Keratinocyte (primary cell): ENCODE results near the gene PTGES2. TPM values are rescaled to one million over a fixed set of nuclear protein-coding genes. Genes with fewer than 3 reads are reported as not detected.

Experiments
- DNase-seq: peaks from one replicate; pipeline ENCODE4 v3.0.0-alpha.2; 2011; ENCODE audit warnings: low read depth, missing footprints, low spot score
- FAIRE-seq: peaks from 2 replicates; lab custom pipeline; 2011; peaks lifted over from hg19 to GRCh38; lab: Jason Lieb, UNC
- H2AFZ ChIP-seq: 2 replicates; pipeline ENCODE4 v1.6.0; 2012; ENCODE audit warnings: low read length, control low read depth, inconsistent platforms; ENCODE audit not compliant: control insufficient read depth
- H3K27ac ChIP-seq: 2 replicates; pipeline ENCODE4 v1.5.1; 2011; ENCODE audit warnings: low read length; ENCODE audit not compliant: control insufficient read depth, insufficient read depth
- H3K27me3 ChIP-seq: 3 replicates; pipeline ENCODE4 v1.6.0; 2011; ENCODE audit warnings: low read length; ENCODE audit not compliant: control insufficient read depth, insufficient read depth; ENCODE audit errors: extremely low read depth
- H3K36me3 ChIP-seq, 2 experiments: 2 replicates in 1 of 2; 3 replicates in 1 of 2; pipeline ENCODE4 v1.5.1; 2011; ENCODE audit warnings: low read length in 2 of 2, mild to moderate bottlenecking in 1 of 2; ENCODE audit not compliant: control insufficient read depth in 2 of 2, insufficient read depth in 2 of 2; ENCODE audit errors: extremely low read depth in 1 of 2
- H3K4me1 ChIP-seq: 3 replicates; pipeline ENCODE4 v1.5.1; 2011; ENCODE audit warnings: low read length; ENCODE audit not compliant: control insufficient read depth, insufficient read depth; ENCODE audit errors: extremely low read depth
- H3K4me2 ChIP-seq: 3 replicates; pipeline ENCODE4 v1.6.0; 2011; ENCODE audit warnings: low read depth, low read length; ENCODE audit not compliant: control insufficient read depth, insufficient read depth; ENCODE audit errors: extremely low read depth
- H3K4me3 ChIP-seq, 3 experiments: fragments of 200-600 bp in 1 of 3; sonication (generic) in 1 of 3; 2 replicates in 2 of 3; 3 replicates in 1 of 3; pipeline ENCODE4 v1.5.1; 2011 to 2016; ENCODE audit warnings: low read length in 3 of 3, mild to moderate bottlenecking in 3 of 3, control low read depth in 2 of 3, inconsistent platforms in 1 of 3, low read depth in 1 of 3, mixed read lengths in 1 of 3, mixed run types in 1 of 3, moderate library complexity in 1 of 3; ENCODE audit not compliant: control insufficient read depth in 2 of 3, insufficient read depth in 2 of 3; ENCODE audit errors: extremely low read depth in 1 of 3
- H3K79me2 ChIP-seq: 2 replicates; pipeline ENCODE4 v1.6.0; 2012; ENCODE audit warnings: low read length; ENCODE audit not compliant: control insufficient read depth, insufficient read depth
- H3K9ac ChIP-seq: 3 replicates; pipeline ENCODE4 v1.6.0; 2011; ENCODE audit warnings: low read length; ENCODE audit not compliant: control insufficient read depth, insufficient read depth; ENCODE audit errors: extremely low read depth
- H3K9me1 ChIP-seq: 3 replicates; pipeline ENCODE4 v1.6.0; 2011; ENCODE audit warnings: low read length; ENCODE audit not compliant: control insufficient read depth, insufficient read depth; ENCODE audit errors: extremely low read depth
- H3K9me3 ChIP-seq: 2 replicates; pipeline ENCODE4 v1.5.1; 2012; ENCODE audit warnings: low read depth, low read length; ENCODE audit not compliant: control insufficient read depth
- H4K20me1 ChIP-seq: 3 replicates; pipeline ENCODE4 v1.6.0; 2011; ENCODE audit warnings: low read length; ENCODE audit not compliant: control insufficient read depth, insufficient read depth; ENCODE audit errors: extremely low read depth
- EZH2 ChIP-seq: IDR thresholded peaks from one replicate; pipeline ENCODE4 v1.6.1; 2012; ENCODE audit warnings: inconsistent platforms, mild to moderate bottlenecking, low read length, moderate library complexity
- dilution Hi-C: fragments of 300-500 bp; cut with MboI; formaldehyde crosslinking; loops from one replicate; pipeline ENCODE4 v1.7.0; 2020; ENCODE audit warnings: low sequenced_read_pairs; ENCODE audit not compliant: extremely low pct_ligation_motif_present
- polyA plus RNA-seq, 5 experiments: library from polyadenylated mRNA; depleted of rRNA in 3 of 5; stranded (reverse) in 3 of 5; stranded (forward) in 1 of 5; unstranded in 1 of 5; fragments of >200 nt; gene quantifications; 1 replicate in 1 of 5; 2 replicates in 3 of 5; 3 replicates in 1 of 5; pipeline versions ENCODE4 v1.2.1 to v1.2.3, GENCODE V29; 2011 to 2012; ENCODE audit warnings: missing spikeins in 2 of 5, low read depth in 1 of 5, low replicate concordance in 1 of 5
- TF ChIP-seq, protein P1 (sequence below), 3 experiments: IDR thresholded peaks in 1 of 3; conservative IDR thresholded peaks in 1 of 3; optimal IDR thresholded peaks in 1 of 3; 2 replicates in 2 of 3; 3 replicates in 1 of 3; pipeline versions ENCODE3 to v1.5.1; 2011; ENCODE audit warnings: low read length in 3 of 3, mild to moderate bottlenecking in 3 of 3, moderate library complexity in 2 of 3, control low read depth in 1 of 3, inconsistent platforms in 1 of 3; ENCODE audit not compliant: insufficient read depth in 2 of 3; ENCODE audit errors: extremely low read depth in 1 of 3

PTGES2 gene
- polyA plus RNA-seq, 1 donor (not counting 4 experiments of a cell fraction or from before 2014, with no cell fraction given), result 68.7 TPM

- Histone ChIP-seq H3K27me3 (no peaks in the 10 kb centered on the region), H3K9me3 (no peaks in the 10 kb centered on the region), H3K4me1 (peaks cover 14% of the 10 kb centered on the region), H3K27ac (no peak overlapping the region), H4K20me1 (peaks cover 3% of the 10 kb centered on the region), H3K79me2 (peaks cover 22% of the 10 kb centered on the region), H3K4me3 (no peak overlapping the region), H3K9ac (no peak overlapping the region), H3K36me3 (peaks cover 20 to 31% of the 10 kb centered on the region in 2 experiments), H3K4me2 (no peak overlapping the region), H3K9me1 (no peaks in the 10 kb centered on the region), H2AFZ (no peak overlapping the region)
- dilution Hi-C loops, result no loop called here
- TF ChIP-seq, protein P1, sequence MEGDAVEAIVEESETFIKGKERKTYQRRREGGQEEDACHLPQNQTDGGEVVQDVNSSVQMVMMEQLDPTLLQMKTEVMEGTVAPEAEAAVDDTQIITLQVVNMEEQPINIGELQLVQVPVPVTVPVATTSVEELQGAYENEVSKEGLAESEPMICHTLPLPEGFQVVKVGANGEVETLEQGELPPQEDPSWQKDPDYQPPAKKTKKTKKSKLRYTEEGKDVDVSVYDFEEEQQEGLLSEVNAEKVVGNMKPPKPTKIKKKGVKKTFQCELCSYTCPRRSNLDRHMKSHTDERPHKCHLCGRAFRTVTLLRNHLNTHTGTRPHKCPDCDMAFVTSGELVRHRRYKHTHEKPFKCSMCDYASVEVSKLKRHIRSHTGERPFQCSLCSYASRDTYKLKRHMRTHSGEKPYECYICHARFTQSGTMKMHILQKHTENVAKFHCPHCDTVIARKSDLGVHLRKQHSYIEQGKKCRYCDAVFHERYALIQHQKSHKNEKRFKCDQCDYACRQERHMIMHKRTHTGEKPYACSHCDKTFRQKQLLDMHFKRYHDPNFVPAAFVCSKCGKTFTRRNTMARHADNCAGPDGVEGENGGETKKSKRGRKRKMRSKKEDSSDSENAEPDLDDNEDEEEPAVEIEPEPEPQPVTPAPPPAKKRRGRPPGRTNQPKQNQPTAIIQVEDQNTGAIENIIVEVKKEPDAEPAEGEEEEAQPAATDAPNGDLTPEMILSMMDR (optimal IDR thresholded peaks at IDR 0.05 in 1 of 3, IDR thresholded peaks at IDR 0.05 in 1 of 3, conservative IDR thresholded peaks at IDR 0.05 in 1 of 3; ENCODE audit: extremely low read depth in 1 of 3, insufficient read depth in 2 of 3, low read length in 3 of 3), result no peak
- no peak for TF ChIP-seq EZH2
- DNase-seq (no peak), FAIRE-seq (no peak)
Observed at GRCh38 chr9:128121924-128122808, 5.4 kb downstream of the PTGES2 start.

DNA sequence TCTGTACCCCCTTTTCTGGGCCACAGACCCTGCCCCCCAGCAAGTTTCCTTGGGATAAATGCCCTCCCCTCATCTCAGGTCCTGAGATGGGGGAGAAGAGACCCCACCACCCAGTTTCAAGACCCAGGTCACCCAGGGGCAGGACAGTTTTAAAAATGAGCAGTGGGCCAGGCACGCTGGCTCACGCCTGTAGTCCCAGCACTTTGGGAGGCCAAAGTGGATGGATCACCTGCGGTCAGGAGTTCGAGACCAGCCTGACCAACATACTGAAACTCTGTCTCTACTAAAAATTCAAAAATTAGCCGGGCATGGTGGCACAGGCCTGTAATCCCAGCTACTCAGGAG lies 6.1 kb downstream of the PTGES2 start:
- FAIRE-seq (no peak), DNase-seq (no peak)
- Histone ChIP-seq H3K4me3 (no peak overlapping the region), H3K9me3 (no peaks in the 10 kb centered on the region), H3K27ac (no peak overlapping the region), H3K9ac (no peak overlapping the region), H4K20me1 (peaks cover 3% of the 10 kb centered on the region), H3K27me3 (no peaks in the 10 kb centered on the region), H3K36me3 (peaks cover 20 to 31% of the 10 kb centered on the region in 2 experiments), H3K4me1 (peaks cover 14% of the 10 kb centered on the region), H3K9me1 (no peaks in the 10 kb centered on the region), H3K4me2 (no peak overlapping the region), H3K79me2 (peaks cover 16% of the 10 kb centered on the region), H2AFZ (no peak overlapping the region)
- TF ChIP-seq, protein P1 (optimal IDR thresholded peaks at IDR 0.05 in 1 of 3, IDR thresholded peaks at IDR 0.05 in 1 of 3, conservative IDR thresholded peaks at IDR 0.05 in 1 of 3; ENCODE audit: extremely low read depth in 1 of 3, insufficient read depth in 2 of 3, low read length in 3 of 3), result no peak
- no peak for TF ChIP-seq EZH2
- dilution Hi-C loops, result no loop called here
